Chondrocyte (in vitro differentiated cells): ENCODE measurements around the gene FRMD3. TPM values are rescaled to one million over a fixed set of nuclear protein-coding genes. Genes with fewer than 3 reads are reported as not detected.

Experiments
- DNase-seq: peaks from one replicate; pipeline ENCODE4 v3.0.0; 2021; ENCODE audit warnings: mixed read lengths, low spot score
- H3K27ac Mint-ChIP-seq: one replicate; pipeline ENCODE4 v1.8.0; 2021; ENCODE audit warnings: mild to moderate bottlenecking, moderate library complexity, mixed read lengths; ENCODE audit not compliant: unreplicated experiment
- H3K27me3 Mint-ChIP-seq: 2 replicates; pipeline ENCODE4 v1.8.0; 2021; ENCODE audit warnings: low read depth, mixed read lengths
- H3K36me3 Mint-ChIP-seq: 2 replicates; pipeline ENCODE4 v1.8.0; 2021; ENCODE audit warnings: low read depth, mixed read lengths
- H3K4me1 Mint-ChIP-seq: 2 replicates; pipeline ENCODE4 v1.8.0; 2021; ENCODE audit warnings: low read depth, mild to moderate bottlenecking, mixed read lengths
- H3K4me3 Mint-ChIP-seq: one replicate; pipeline ENCODE4 v1.8.0; 2021; ENCODE audit warnings: mild to moderate bottlenecking, moderate library complexity, mixed read lengths; ENCODE audit not compliant: unreplicated experiment
- H3K9me3 Mint-ChIP-seq: 2 replicates; pipeline ENCODE4 v1.8.0; 2021; ENCODE audit warnings: low read depth, mixed read lengths
- total RNA-seq: library from RNA; stranded (reverse); gene quantifications from 3 replicates; pipeline ENCODE4 v1.2.1, GENCODE V29; 2021
- TF ChIP-seq, protein P1 (sequence below): fragments of 200-600 bp; sonication (generic); IDR thresholded peaks from 2 replicates; pipeline ENCODE4 v1.5.0; 2021; ENCODE audit warnings: antibody characterized with exemption, mild to moderate bottlenecking, moderate library complexity

FRMD3 gene
- total RNA-seq, 1 donor from 2014 or later = 1.1 TPM

DNA sequence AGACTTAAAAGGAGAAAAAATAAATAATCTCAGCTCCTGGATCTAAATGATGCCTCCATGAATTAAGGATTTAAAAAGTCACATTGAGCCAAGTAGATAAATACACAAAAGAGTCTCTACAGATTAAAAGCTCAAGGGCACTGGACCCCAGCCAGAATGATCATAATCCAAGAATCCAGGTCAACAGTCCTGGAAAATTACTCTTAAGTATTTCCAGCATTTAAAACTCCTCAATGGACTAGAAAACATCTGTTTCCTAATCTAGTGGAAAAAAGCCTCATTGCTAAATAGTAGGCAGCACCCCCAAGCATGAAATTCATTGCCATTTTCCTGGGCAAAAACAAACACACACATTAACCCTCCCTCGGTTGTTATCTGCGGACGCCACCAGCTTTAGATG lies 96.8 kb downstream of the FRMD3 start:
- Mint-ChIP-seq H3K27me3 (peaks cover 3% of the 10 kb centered on the region), H3K9me3 (no peaks in the 10 kb centered on the region), H3K27ac (no peak overlapping the region), H3K4me1 (peaks cover 3% of the 10 kb centered on the region), H3K4me3 (no peak overlapping the region), H3K36me3 (no peaks in the 10 kb centered on the region)
- no peak for DNase-seq
- TF ChIP-seq, protein P1, sequence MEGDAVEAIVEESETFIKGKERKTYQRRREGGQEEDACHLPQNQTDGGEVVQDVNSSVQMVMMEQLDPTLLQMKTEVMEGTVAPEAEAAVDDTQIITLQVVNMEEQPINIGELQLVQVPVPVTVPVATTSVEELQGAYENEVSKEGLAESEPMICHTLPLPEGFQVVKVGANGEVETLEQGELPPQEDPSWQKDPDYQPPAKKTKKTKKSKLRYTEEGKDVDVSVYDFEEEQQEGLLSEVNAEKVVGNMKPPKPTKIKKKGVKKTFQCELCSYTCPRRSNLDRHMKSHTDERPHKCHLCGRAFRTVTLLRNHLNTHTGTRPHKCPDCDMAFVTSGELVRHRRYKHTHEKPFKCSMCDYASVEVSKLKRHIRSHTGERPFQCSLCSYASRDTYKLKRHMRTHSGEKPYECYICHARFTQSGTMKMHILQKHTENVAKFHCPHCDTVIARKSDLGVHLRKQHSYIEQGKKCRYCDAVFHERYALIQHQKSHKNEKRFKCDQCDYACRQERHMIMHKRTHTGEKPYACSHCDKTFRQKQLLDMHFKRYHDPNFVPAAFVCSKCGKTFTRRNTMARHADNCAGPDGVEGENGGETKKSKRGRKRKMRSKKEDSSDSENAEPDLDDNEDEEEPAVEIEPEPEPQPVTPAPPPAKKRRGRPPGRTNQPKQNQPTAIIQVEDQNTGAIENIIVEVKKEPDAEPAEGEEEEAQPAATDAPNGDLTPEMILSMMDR = no peak

DNA sequence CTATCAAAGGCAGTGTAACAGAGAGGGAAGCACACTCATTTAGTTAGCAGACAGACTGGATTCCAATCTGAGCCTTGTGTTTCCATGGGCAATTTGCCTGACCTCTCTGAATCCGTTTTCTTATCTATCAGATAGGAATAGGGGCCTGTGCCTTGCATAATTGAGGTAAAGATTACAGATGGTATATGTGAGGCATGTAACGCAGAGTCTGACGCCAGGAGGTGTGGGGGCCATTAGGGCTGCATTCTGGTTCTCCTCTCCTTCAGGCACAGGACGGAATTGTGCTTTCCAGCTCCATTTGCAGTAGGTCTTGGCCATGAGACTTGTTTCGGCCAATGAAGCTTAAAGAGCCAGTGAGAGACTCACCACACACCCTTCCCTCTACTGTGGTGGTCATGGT lies 97.6 kb downstream of the FRMD3 start:
- Mint-ChIP-seq H3K36me3 (no peaks in the 10 kb centered on the region), H3K9me3 (no peaks in the 10 kb centered on the region), H3K27ac (no peak overlapping the region), H3K4me3 (no peak overlapping the region), H3K4me1 (no peaks in the 10 kb centered on the region), H3K27me3 (peaks cover 3% of the 10 kb centered on the region)
- DNase-seq = no peak
- TF ChIP-seq, protein P1 = no peak

DNA sequence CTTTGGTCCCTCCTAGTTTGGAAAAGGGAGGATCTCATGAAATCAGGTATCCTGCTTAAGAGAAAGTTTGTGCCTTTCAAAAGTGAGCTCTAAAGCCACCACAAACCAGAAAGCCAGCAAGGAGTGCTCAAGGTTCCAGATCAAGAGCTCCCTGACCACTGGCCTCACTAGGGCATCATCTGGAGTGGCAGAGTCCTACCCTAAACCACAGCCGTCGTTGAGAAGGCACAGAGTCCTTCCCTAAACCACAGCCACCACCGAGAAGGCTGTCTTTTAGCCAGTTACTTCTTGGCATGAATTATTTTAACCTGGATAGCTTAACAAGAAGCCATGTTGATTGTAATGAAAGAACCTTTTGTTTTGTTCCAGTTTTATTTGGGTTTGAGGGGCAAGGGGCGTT lies 102.9 kb downstream of the FRMD3 start:
- Mint-ChIP-seq H3K27me3 (peaks cover 3% of the 10 kb centered on the region), H3K9me3 (no peaks in the 10 kb centered on the region), H3K4me3 (no peak overlapping the region), H3K4me1 (peaks cover 17% of the 10 kb centered on the region), H3K36me3 (no peaks in the 10 kb centered on the region), H3K27ac (no peak overlapping the region)
- DNase-seq = no peak
- TF ChIP-seq, protein P1 = no peak

DNA sequence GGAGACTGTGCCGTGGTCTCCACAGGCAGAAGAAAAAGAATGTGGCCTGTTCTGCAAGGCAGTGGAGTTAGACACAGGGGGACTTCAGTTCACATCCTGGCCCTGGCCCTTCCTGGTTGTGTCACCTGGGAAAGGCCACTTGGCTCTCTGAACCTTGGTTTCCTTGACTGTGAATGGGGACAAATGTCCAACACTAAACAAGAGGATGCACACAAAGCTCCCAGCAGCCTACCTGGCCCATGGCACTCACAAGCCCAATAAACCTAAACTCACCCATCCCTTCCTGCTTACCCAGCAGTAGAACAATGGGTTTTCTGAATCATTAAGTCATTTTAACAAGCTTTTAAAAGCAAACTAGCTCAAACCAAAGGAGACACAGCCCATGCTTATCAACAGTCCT lies 103.9 kb downstream of the FRMD3 start:
- no peak overlapping the region for H3K4me3 Mint-ChIP-seq
- TF ChIP-seq, protein P1 = no peak
- no peak overlapping the region for H3K27ac Mint-ChIP-seq
- peaks cover 17% of the 10 kb centered on the region for H3K4me1 Mint-ChIP-seq
- no peaks in the 10 kb centered on the region for H3K9me3 Mint-ChIP-seq
- peaks cover 3% of the 10 kb centered on the region for H3K27me3 Mint-ChIP-seq
- DNase-seq = no peak
- no peaks in the 10 kb centered on the region for H3K36me3 Mint-ChIP-seq

DNA sequence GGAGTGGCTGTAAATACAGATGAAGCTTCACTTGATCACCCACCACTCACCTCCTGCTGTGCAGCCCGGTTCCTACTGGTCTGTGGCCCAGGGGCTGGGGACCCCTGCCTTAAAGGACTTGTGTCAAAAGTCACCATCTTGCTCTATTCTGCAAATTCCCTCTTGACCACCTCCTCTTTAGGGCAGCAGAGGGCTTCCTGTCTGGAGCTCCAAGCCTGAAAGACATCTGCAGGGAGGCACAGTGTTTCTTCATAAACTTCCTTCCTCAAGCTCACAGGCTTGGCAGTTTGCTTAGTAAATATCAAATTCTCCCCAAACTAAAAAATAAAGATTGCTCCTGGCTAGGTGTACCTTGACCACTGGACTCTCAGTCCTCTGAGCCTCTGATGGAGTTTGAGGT lies 104.4 kb downstream of the FRMD3 start:
- TF ChIP-seq, protein P1 = no peak
- DNase-seq = no peak
- H3K36me3 Mint-ChIP-seq = no peaks in the 10 kb centered on the region
- no peak overlapping the region for H3K4me3 Mint-ChIP-seq
- peaks cover 17% of the 10 kb centered on the region for H3K4me1 Mint-ChIP-seq
- H3K27ac Mint-ChIP-seq = no peak overlapping the region
- H3K9me3 Mint-ChIP-seq = no peaks in the 10 kb centered on the region
- peaks cover 3% of the 10 kb centered on the region for H3K27me3 Mint-ChIP-seq
